GM12878 (cell line): Measurements from ENCODE around the gene FYB1. TPM values are rescaled to one million over a fixed set of nuclear protein-coding genes. Genes with fewer than 3 reads are reported as not detected.

Experiments
- ATAC-seq: fragments of 200-7000 bp; cut with Tn5 transposase; 3 replicates; pipeline ENCODE4 v1.9.1; 2020; ENCODE audit warnings: mild to moderate bottlenecking, moderate library complexity
- BruUV-seq: library from RNA; stranded (reverse); fragments of 400-500 nt; replicated peaks from 2 replicates; lab custom pipeline; 2021; lab: Mats Ljungman, UMichigan
- CTCF ChIA-PET: fragments of 300-600 bp; sonication (Branson Sonifier 250); formaldehyde crosslinking; extraction: SDS; loops from one replicate; lab custom pipeline; 2021; ENCODE audit warnings: inconsistent platforms; lab: Yijun Ruan, JAX
- POLR2A ChIA-PET: fragments of 350-600 bp; formaldehyde crosslinking; extraction: SDS; loops from one replicate; lab custom pipeline; 2021; ENCODE audit warnings: inconsistent platforms; lab: Charles Lee
- RAD21 ChIA-PET: fragments of 300-600 bp; sonication (Branson Sonifier 250); formaldehyde crosslinking; loops from one replicate; lab custom pipeline; 2023; ENCODE audit warnings: antibody characterized with exemption; ENCODE audit not compliant: unreplicated experiment; lab: Charles Lee
- SMC1A ChIA-PET: fragments of 300-600 bp; sonication (Branson Sonifier 250); formaldehyde crosslinking; loops from one replicate; lab custom pipeline; 2023; ENCODE audit not compliant: unreplicated experiment, uncharacterized antibody; lab: Charles Lee
- DNase-seq: peaks from one replicate; pipeline ENCODE4 v3.0.0-alpha.2; 2011; ENCODE audit warnings: low read depth, low spot score
- FAIRE-seq: peaks from 3 replicates; lab custom pipeline; 2011; peaks lifted over from hg19 to GRCh38; lab: Jason Lieb, UNC
- H2AFZ ChIP-seq: 2 replicates; pipeline ENCODE4 v1.6.0; 2011; ENCODE audit warnings: low read depth, low read length, control low read depth; ENCODE audit not compliant: control insufficient read depth
- H3K27ac ChIP-seq: 2 replicates; pipeline ENCODE4 v1.5.1; 2011; ENCODE audit warnings: control low read depth; ENCODE audit not compliant: control insufficient read depth, insufficient read depth
- H3K27me3 ChIP-seq, 2 experiments: replicated peaks in 1 of 2; 2 replicates each; pipeline versions ENCODE4 v1.6.0 to v1.6.1; 2011; ENCODE audit warnings: low read length in 1 of 2; ENCODE audit not compliant: control insufficient read depth in 2 of 2, insufficient read depth in 2 of 2
- H3K36me3 ChIP-seq, 2 experiments: 2 replicates each; pipeline ENCODE4 v1.5.1; 2011; ENCODE audit warnings: low read length in 1 of 2; ENCODE audit not compliant: control insufficient read depth in 2 of 2, insufficient read depth in 2 of 2
- H3K4me1 ChIP-seq: 2 replicates; pipeline ENCODE4 v1.6.1; 2011; ENCODE audit warnings: mild to moderate bottlenecking, low read length, moderate library complexity, mixed read lengths; ENCODE audit not compliant: control insufficient read depth, insufficient read depth
- H3K4me2 ChIP-seq: 2 replicates; pipeline ENCODE4 v1.6.0; 2011; ENCODE audit warnings: control low read depth; ENCODE audit not compliant: control insufficient read depth, insufficient read depth
- H3K4me3 ChIP-seq: fragments of 200-600 bp; sonication (generic); 2 replicates; pipeline ENCODE4 v1.5.1; 2016
- H3K79me2 ChIP-seq: 2 replicates; pipeline ENCODE4 v1.6.0; 2011; ENCODE audit warnings: low read length; ENCODE audit not compliant: control insufficient read depth, insufficient read depth
- H3K9ac ChIP-seq: 2 replicates; pipeline ENCODE4 v1.8.0; 2011; ENCODE audit warnings: low read length, control low read depth, mixed read lengths; ENCODE audit not compliant: control insufficient read depth, insufficient read depth
- H3K9me3 ChIP-seq: replicated peaks from 3 replicates; pipeline ENCODE4 v1.5.1; 2011; ENCODE audit warnings: mild to moderate bottlenecking, low read length; ENCODE audit not compliant: control insufficient read depth, insufficient read depth
- H4K20me1 ChIP-seq: 2 replicates; pipeline ENCODE4 v1.6.0; 2011; ENCODE audit not compliant: control insufficient read depth, insufficient read depth
- BRCA1 ChIP-seq: IDR thresholded peaks from 2 replicates; pipeline ENCODE4 v1.6.1; 2011; ENCODE audit warnings: low read depth, low read length, improper control_type of control experiment
- EED ChIP-seq: sonication (generic); IDR thresholded peaks from 2 replicates; pipeline ENCODE4 v1.6.1; 2016; ENCODE audit warnings: antibody characterized with exemption, low read depth
- RAD21 ChIP-seq: IDR thresholded peaks from 2 replicates; pipeline ENCODE4 v1.6.1; 2011; ENCODE audit warnings: mild to moderate bottlenecking, low read depth, low read length, moderate library complexity; ENCODE audit not compliant: insufficient read depth
- TBL1XR1 ChIP-seq: IDR thresholded peaks from 2 replicates; pipeline ENCODE4 v1.6.1; 2012; ENCODE audit warnings: low read depth, low read length, improper control_type of control experiment
- WGBS: methylation state at CpG from one replicate; pipeline ENCODE4 v1.1.6; 2016; ENCODE audit warnings: low lambda C conversion rate; ENCODE audit not compliant: insufficient replicate concordance, insufficient coverage; ENCODE audit errors: missing lambda C conversion rate; 5-methylcytosine and 5-hydroxymethylcytosine counted together
- in situ Hi-C: fragments of 300-500 bp; cut with MboI; formaldehyde crosslinking; loops from 9 replicates; pipeline ENCODE4 v1.14.3; 2018; ENCODE audit warnings: mixed read lengths
- intact Hi-C: fragments of 100-400 bp; cut with micrococcal nuclease; formaldehyde crosslinking; loops from one replicate; pipeline ENCODE4 v1.14.2; 2022; ENCODE audit not compliant: unreplicated experiment
- polyA plus RNA-seq, 11 experiments: library from polyadenylated mRNA; depleted of rRNA in 4 of 11; unstranded in 6 of 11; stranded (reverse) in 5 of 11; fragments of >200 nt; fragmentation: Nextera tagmentation in 4 of 11; fragmentation: Illumina TruSeq in 1 of 11; extraction: Ambion mirVana in 4 of 11; extraction: Trizol in 1 of 11; gene quantifications; 1 replicate in 1 of 11; 2 replicates in 10 of 11; pipeline versions ENCODE4 v1.2.1 to v1.2.3, GENCODE V29; 2011 to 2016; ENCODE audit warnings: inconsistent platforms in 2 of 11, missing spikeins in 2 of 11, low read depth in 1 of 11
- total RNA-seq, 4 experiments: library from RNA; depleted of rRNA in 3 of 4; stranded (reverse); fragments of >200 nt in 3 of 4; fragmentation: Illumina TruSeq in 1 of 4; extraction: Trizol in 1 of 4; gene quantifications; 2 replicates each; pipeline versions ENCODE4 v1.2.1 to v1.2.3, GENCODE V29; 2013 to 2021

FYB1 gene
- total and polyA plus RNA-seq, 10 of the 15 experiments (the other 5 are each of a cell fraction or from before 2014, with no cell fraction given), result 0.06 to 4.3 (median 0.25) TPM; not detected in 2

DNA sequence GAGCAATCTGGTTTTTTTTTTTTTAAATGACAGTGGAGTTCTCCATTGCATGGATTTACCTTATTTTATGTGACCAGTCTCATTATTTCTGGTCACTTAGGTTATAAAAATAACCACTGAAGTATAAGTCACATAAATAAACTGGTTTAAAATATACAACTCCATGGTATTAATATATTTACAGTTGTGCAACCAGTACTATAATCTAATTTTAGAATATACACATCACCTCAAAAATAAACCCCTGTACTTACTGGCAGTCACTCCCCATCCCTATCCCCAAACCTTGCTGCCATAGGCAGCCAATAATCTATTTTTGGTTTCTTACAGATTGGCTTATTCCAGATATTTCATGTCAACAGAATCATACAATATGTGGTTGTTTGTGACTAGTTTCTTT, 57.8 kb downstream of the FYB1 start:
- Histone ChIP-seq H3K4me2 (no peak overlapping the region), H3K4me3 (no peak overlapping the region), H3K36me3 (no peaks in the 10 kb centered on the region), H2AFZ (no peak overlapping the region), H3K27me3 (no peaks in the 10 kb centered on the region), H4K20me1 (no peaks in the 10 kb centered on the region), H3K9ac (no peak overlapping the region), H3K79me2 (no peaks in the 10 kb centered on the region), H3K9me3 (no peaks in the 10 kb centered on the region), H3K4me1 (no peaks in the 10 kb centered on the region), H3K27ac (no peak overlapping the region)
- no TSS peak for BruUV-seq
- ChIA-PET SMC1A (no interaction called here), CTCF (no interaction called here), POLR2A (no interaction called here), RAD21 (no interaction called here)
- no peak for TF ChIP-seq BRCA1
- TF ChIP-seq TBL1XR1, result no peak
- TF ChIP-seq RAD21, result no peak
- FAIRE-seq, result no peak
- no peak for DNase-seq
- ATAC-seq, result no peak
- in situ Hi-C loops (no loop called here), intact Hi-C loops (no loop called here)

DNA sequence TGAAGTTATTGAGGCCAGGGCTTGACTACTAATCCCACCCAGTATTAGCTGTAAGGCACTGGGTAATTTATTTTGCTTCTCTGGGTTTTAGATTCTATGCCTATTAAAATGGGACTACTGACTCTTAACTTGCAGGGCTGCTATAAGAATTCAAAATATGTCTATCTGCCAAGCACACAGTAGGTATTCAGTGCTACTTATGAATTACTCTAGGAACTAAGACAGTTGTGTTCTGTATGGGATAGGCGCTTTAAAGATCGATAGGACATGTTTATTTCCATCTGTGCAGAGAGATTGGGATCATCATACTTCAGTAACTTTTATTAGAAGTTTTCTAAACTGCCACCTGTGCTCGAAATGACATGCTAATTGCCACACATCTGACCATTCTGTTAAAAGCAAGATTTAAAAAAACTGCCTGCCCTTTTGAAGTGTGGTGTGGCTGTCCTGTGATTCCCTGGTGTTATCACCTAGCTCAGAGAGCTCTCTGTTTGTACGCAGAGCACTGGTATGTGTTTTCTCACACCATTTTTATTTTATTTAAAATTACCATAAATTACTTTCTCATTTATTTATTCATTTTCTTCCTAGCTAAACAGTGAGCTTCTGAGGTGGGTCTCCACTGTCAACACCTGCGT, 58.7 kb downstream of the FYB1 start:
- no peaks in the 10 kb centered on the region for H3K4me1 ChIP-seq
- BruUV-seq, result no TSS peak
- no peaks in the 10 kb centered on the region for H3K36me3 ChIP-seq
- no peaks in the 10 kb centered on the region for H4K20me1 ChIP-seq
- in situ Hi-C loops, result no loop called here
- ChIA-PET SMC1A (no interaction called here), POLR2A (no interaction called here), RAD21 (no interaction called here), CTCF (no interaction called here)
- H3K27me3 ChIP-seq, result no peaks in the 10 kb centered on the region
- FAIRE-seq (no peak), ATAC-seq (no peak), DNase-seq (no peak)
- H3K27ac ChIP-seq, result no peak overlapping the region
- H3K79me2 ChIP-seq, result no peaks in the 10 kb centered on the region
- TF ChIP-seq EED, result no peak
- WGBS, result 26% methylated on average over 5 of the region's 5 CpGs
- H3K4me2 ChIP-seq, result no peak overlapping the region
- no peak overlapping the region for H2AFZ ChIP-seq
- intact Hi-C loops, result no loop called here
- no peak overlapping the region for H3K4me3 ChIP-seq
- H3K9ac ChIP-seq, result no peak overlapping the region
- H3K9me3 ChIP-seq, result no peaks in the 10 kb centered on the region
